Aorta (tissue), 5 donors: ENCODE data around the gene TIMMDC1. TPM values are rescaled to one million over a fixed set of nuclear protein-coding genes. Genes with fewer than 3 reads are reported as not detected.

Experiments used
- ATAC-seq: fragments of 200-7000 bp; cut with Tn5 transposase; one replicate; pipeline ENCODE4 v1.9.1; 2022; ENCODE audit warnings: moderate library complexity; ENCODE audit not compliant: low FRiP score
- DNase-seq, 2 donors: peaks; one replicate each; pipeline ENCODE4 v3.0.0-alpha.2; 2020
- H3K27ac ChIP-seq, 2 donors: one replicate each; pipeline ENCODE4 v1.5.1; 2013; ENCODE audit warnings: low read length in 2 of 2, mild to moderate bottlenecking in 2 of 2, moderate library complexity in 2 of 2, control low read depth in 1 of 2, inconsistent platforms in 1 of 2, low read depth in 1 of 2
- H3K27me3 ChIP-seq, 2 donors: one replicate each; pipeline ENCODE4 v1.6.1; 2013; ENCODE audit warnings: control low read depth in 1 of 2, low read length in 1 of 2, mild to moderate bottlenecking in 1 of 2, moderate library complexity in 1 of 2; ENCODE audit not compliant: insufficient read depth in 2 of 2, control insufficient read depth in 1 of 2
- H3K36me3 ChIP-seq, 2 donors: one replicate each; pipeline ENCODE4 v1.6.1; 2013; ENCODE audit warnings: control low read depth in 1 of 2, low read length in 1 of 2, mild to moderate bottlenecking in 1 of 2; ENCODE audit not compliant: insufficient read depth in 2 of 2, control insufficient read depth in 1 of 2
- H3K4me1 ChIP-seq, 2 donors: one replicate each; pipeline ENCODE4 v1.6.1; 2013; ENCODE audit warnings: low read length in 2 of 2, control low read depth in 1 of 2, mild to moderate bottlenecking in 1 of 2, moderate library complexity in 1 of 2; ENCODE audit not compliant: insufficient read depth in 2 of 2, control insufficient read depth in 1 of 2
- H3K4me3 ChIP-seq, 2 donors: one replicate each; pipeline ENCODE4 v1.5.1; 2013; ENCODE audit warnings: low read length in 2 of 2, control low read depth in 1 of 2, mild to moderate bottlenecking in 1 of 2
- H3K9me3 ChIP-seq: one replicate; pipeline ENCODE4 v1.6.1; 2013; ENCODE audit warnings: mild to moderate bottlenecking, low read length; ENCODE audit not compliant: control insufficient read depth
- WGBS, 2 donors: extraction: QIAGEN DNeasy Blood & Tissue Kit; methylation state at CpG; one replicate each; pipeline ENCODE4 v1.1.7; 2013; 5-methylcytosine and 5-hydroxymethylcytosine counted together
- intact Hi-C, 2 donors: fragments of 100-400 bp; cut with DNase I; formaldehyde crosslinking; loops; one replicate each; pipeline versions ENCODE4 v1.14.2 to v1.15.0; 2022
- polyA plus RNA-seq, 2 donors: library from polyadenylated mRNA; stranded (reverse); fragments of 200-250 nt; gene quantifications; one replicate each; pipeline ENCODE4 v1.2.3, GENCODE V29; 2013
- total RNA-seq, 2 donors: library from RNA; stranded (reverse); fragmentation: NEBNext Ultra II Directional; extraction: Animal tissue kit (Norgen Biotek cat#: 25700); gene quantifications; one replicate each; pipeline ENCODE4 v1.2.1, GENCODE V29; 2021
- donor health status: healthy with polysubstance abuse.
- donor health status: Bipolar disorder and iron deficiency.
- donor health status: DM: no; HTN: no; CAD: no.
- donor health status: DM: no; HTN: no; CAD: no.
- donor health status: DM: yes; HTN: yes; CAD: no.

TIMMDC1 gene
- total and polyA plus RNA-seq, 4 donors, result 44.6 to 83.5 (median 67.8) TPM

- intact Hi-C loops, result no loop called here
- Histone ChIP-seq H3K4me1 (peaks cover 0 to 2% of the 10 kb centered on the region in 2 donors), H3K27me3 (no peaks in the 10 kb centered on the region), H3K9me3 (no peaks in the 10 kb centered on the region), H3K27ac (no peak overlapping the region), H3K36me3 (peaks cover 3 to 5% of the 10 kb centered on the region in 2 donors), H3K4me3 (no peak overlapping the region)
- ATAC-seq (no peak), DNase-seq (no peak)
- 96 to 98% methylated on average over 6 of the region's 6 CpGs for WGBS, 2 donors
Observed at GRCh38 chr3:119470866-119471265, 27.5 kb upstream of the TIMMDC1 start.

- no peak for ATAC-seq
- Histone ChIP-seq H3K4me1 (no peaks in the 10 kb centered on the region), H3K36me3 (peaks cover 0 to 5% of the 10 kb centered on the region in 2 donors), H3K27ac (no peak overlapping the region), H3K4me3 (no peak overlapping the region), H3K27me3 (no peaks in the 10 kb centered on the region), H3K9me3 (no peaks in the 10 kb centered on the region)
- intact Hi-C loops, result no loop called here
- DNase-seq, result no peak
- 92 to 95% methylated on average over 2 of the region's 2 CpGs for WGBS, 2 donors
Observed at GRCh38 chr3:119481079-119481478, 17.3 kb upstream of the TIMMDC1 start.

GRCh38 chr3:119483101-119483500, 15.2 kb upstream of the TIMMDC1 start:
- Histone ChIP-seq H3K9me3 (no peaks in the 10 kb centered on the region), H3K36me3 (peaks cover 4 to 5% of the 10 kb centered on the region in 2 donors), H3K27me3 (no peaks in the 10 kb centered on the region), H3K27ac (no peak overlapping the region), H3K4me1 (no peaks in the 10 kb centered on the region), H3K4me3 (no peak overlapping the region)
- WGBS, 2 donors, result 83 to 89% methylated on average over 1 of the region's 1 CpG
- intact Hi-C loops, result no loop called here
- no peak for DNase-seq
- no peak for ATAC-seq

GRCh38 chr3:119485563-119485962, 12.8 kb upstream of the TIMMDC1 start:
- Histone ChIP-seq H3K9me3 (no peaks in the 10 kb centered on the region), H3K4me1 (no peaks in the 10 kb centered on the region), H3K27ac (no peak overlapping the region), H3K4me3 (no peak overlapping the region), H3K36me3 (peaks cover 5% of the 10 kb centered on the region in 2 donors), H3K27me3 (no peaks in the 10 kb centered on the region)
- ATAC-seq, result no peak
- WGBS, 2 donors, result 91 to 92% methylated on average over 2 of the region's 2 CpGs
- intact Hi-C loops, result no loop called here
- DNase-seq, result no peak

- Histone ChIP-seq H3K36me3 (peaks cover 5% of the 10 kb centered on the region in 2 donors), H3K9me3 (no peaks in the 10 kb centered on the region), H3K4me3 (no peak overlapping the region), H3K27ac (no peak overlapping the region), H3K27me3 (no peaks in the 10 kb centered on the region), H3K4me1 (no peaks in the 10 kb centered on the region)
- 82 to 93% methylated on average over 2 of the region's 2 CpGs for WGBS, 2 donors
- intact Hi-C loops, result loop anchor here in 1 of 2 donors (10.0 kb wide), 1 partner anchor 185 kb away; the partner anchor contains the start of gene COX17
- DNase-seq (no peak), ATAC-seq (no peak)
Observed at GRCh38 chr3:119490153-119490552, 8.2 kb upstream of the TIMMDC1 start.

- no peaks in the 10 kb centered on the region for H3K4me1 ChIP-seq
- H3K4me3 ChIP-seq, result no peak overlapping the region
- peaks cover 0 to 3% of the 10 kb centered on the region in 2 donors for H3K36me3 ChIP-seq
- 83 to 90% methylated on average over 2 of the region's 2 CpGs for WGBS, 2 donors
- intact Hi-C loops, result loop anchor here in 1 of 2 donors (10.0 kb wide), 1 partner anchor 183 kb away; the partner anchor contains the start of gene COX17
- ATAC-seq (no peak), DNase-seq (no peak)
- no peaks in the 10 kb centered on the region for H3K9me3 ChIP-seq
- H3K27ac ChIP-seq, result no peak overlapping the region
- no peaks in the 10 kb centered on the region for H3K27me3 ChIP-seq
Observed at GRCh38 chr3:119492128-119492527, 6.2 kb upstream of the TIMMDC1 start.

GRCh38 chr3:119492810-119493209, 5.5 kb upstream of the TIMMDC1 start:
- no peak overlapping the region for H3K27ac ChIP-seq
- H3K9me3 ChIP-seq, result no peaks in the 10 kb centered on the region
- DNase-seq, result no peak
- ATAC-seq, result no peak
- H3K4me1 ChIP-seq, result no peaks in the 10 kb centered on the region
- WGBS, 2 donors, result 91 to 93% methylated on average over 3 of the region's 3 CpGs
- intact Hi-C loops, result loop anchor here in 1 of 2 donors (10.0 kb wide), 1 partner anchor 182 kb away; the partner anchor contains the start of gene COX17
- H3K27me3 ChIP-seq, result no peaks in the 10 kb centered on the region
- H3K4me3 ChIP-seq, result no peak overlapping the region
- H3K36me3 ChIP-seq, result peaks cover 0 to 1% of the 10 kb centered on the region in 2 donors

- intact Hi-C loops, result loop anchor here in 1 of 2 donors (10.0 kb wide), 1 partner anchor 180 kb away; the partner anchor contains the start of gene COX17
- no peak for ATAC-seq
- H3K27ac ChIP-seq, result no peak overlapping the region
- no peaks in the 10 kb centered on the region for H3K9me3 ChIP-seq
- peaks cover 0 to 1% of the 10 kb centered on the region in 2 donors for H3K36me3 ChIP-seq
- no peaks in the 10 kb centered on the region for H3K27me3 ChIP-seq
- no peak overlapping the region for H3K4me3 ChIP-seq
- DNase-seq, result no peak
- peaks cover 0 to 1% of the 10 kb centered on the region in 2 donors for H3K4me1 ChIP-seq
- 82 to 86% methylated on average over 2 of the region's 2 CpGs for WGBS, 2 donors
Observed at GRCh38 chr3:119494597-119494996, 3.8 kb upstream of the TIMMDC1 start.

GRCh38 chr3:119497820-119498185, 544 bp upstream of the TIMMDC1 start:
- no peak for ATAC-seq
- DNase-seq, result no peak
- Histone ChIP-seq H3K36me3 (peaks cover 0 to 2% of the 10 kb centered on the region in 2 donors), H3K27me3 (no peaks in the 10 kb centered on the region), H3K4me3 (peak overlapping the region; percentile 60 to 61), H3K27ac (no peak overlapping the region), H3K4me1 (peaks cover 0 to 4% of the 10 kb centered on the region in 2 donors), H3K9me3 (no peaks in the 10 kb centered on the region)
- WGBS, 2 donors, result 1 to 2% methylated on average over 8 of the region's 8 CpGs
- intact Hi-C loops, result loop anchor here (5.0 to 10.0 kb wide), 2 partner anchors 177 to 194 kb away; partner anchors contain the start of gene COX17 (in 1 of the 2)
